ENCODE data around the gene SLC8A1.

The SLC8A1 gene

DNA sequence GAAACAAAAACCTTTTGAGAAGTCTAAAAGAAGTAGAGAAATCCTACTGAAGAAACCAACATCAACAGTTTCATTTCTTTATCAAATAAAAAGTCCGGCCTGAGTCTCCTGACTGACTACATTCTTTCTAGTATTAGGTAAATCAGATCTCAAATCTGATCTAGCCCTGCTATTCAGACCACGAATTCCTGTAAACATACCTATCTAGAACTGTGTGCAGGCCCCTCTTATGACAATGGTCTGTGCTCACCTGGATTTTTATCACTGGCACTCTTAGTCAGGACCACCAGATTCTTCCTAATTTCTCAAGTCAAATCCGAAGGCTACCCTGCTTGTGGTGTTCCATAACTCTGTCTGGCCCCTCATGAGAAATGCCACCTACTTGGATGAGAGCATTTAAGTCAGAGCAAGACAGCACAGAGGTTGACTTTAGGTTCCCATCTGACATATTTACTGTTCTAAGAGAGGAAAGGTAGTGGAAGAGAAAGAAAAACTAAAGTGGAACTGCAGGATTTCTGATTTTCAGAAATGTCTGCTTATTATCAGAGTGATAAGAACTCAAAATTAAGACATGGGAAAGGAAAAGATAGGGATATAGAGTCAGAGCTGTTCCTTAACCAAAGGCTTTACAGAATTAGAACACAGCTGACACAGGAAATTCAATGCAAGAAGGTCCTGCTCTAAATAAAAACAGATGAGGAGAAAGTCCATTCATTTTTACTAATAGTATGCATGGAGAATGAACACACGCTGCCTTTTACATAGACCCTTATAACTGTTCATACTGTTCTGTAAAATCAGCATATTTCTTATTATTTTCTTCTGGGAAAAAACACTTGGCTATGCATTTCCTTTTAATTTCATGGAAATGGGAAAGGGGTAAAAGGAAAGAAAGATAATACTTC lies 56.5 kb downstream of the SLC8A1 start:
- in situ Hi-C loops (cut with MboI; ENCODE audit: low sequenced_read_pairs), result no loop called here

DNA sequence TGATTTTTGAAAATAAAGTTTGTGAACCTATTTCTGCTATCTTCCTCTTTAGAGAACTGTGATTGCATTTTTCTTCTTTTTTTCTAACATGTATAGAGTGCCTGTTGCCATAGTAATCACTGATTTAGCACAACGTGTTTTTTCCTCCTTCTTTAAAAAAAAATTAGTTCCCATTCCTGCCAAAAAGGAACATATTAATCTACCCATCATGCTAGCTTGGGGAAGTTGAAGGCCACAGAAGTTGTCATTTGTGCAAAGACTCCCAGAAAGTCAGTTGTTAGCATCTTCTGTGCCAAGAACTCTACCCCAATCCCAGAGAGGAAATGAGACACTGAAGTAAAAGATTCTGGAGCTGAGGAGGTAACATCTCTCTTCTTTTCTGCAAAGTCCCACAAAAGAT lies 57.3 kb downstream of the SLC8A1 start:
- in situ Hi-C loops (cut with MboI; ENCODE audit: low sequenced_read_pairs), result no loop called here

DNA sequence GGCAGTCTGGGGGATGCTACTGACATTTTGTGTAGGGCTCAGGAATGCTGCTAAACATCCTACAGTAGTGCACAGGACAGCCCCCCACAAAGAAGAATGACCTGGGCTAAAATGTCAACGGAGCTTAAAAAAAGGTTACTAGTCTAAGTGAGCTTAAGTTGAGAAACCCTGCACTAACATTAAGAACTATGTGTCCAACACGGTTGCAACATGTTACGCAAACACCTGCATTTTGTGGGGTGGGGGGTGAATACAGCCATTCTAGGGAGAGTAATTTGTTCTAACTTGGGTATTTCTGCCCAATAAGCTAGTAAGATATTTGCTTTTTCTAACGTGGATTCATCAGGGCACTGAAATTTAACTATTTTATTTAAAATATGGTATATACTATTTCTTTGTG lies 57.9 kb downstream of the SLC8A1 start:
- in situ Hi-C loops (cut with MboI; ENCODE audit: low sequenced_read_pairs), result no loop called here

DNA sequence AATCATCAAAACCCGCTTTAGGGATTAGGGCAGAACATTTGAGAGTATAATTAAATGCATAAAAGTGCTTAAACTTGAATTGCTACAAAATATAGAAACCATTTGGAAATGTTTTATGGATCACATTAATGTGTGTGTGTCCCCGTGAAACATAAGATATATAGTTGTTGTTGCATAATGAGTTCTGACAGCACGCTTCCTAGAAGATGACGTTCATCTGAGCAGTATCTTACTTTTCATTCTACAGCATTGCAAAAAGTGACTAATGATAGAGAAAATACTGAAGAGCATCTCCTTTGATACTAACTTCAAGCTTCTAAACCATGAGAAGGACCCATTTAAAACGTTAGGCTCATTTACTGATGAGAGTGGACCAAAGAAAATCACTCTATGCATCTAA lies 63.7 kb downstream of the SLC8A1 start:
- in situ Hi-C loops (cut with MboI; ENCODE audit: low sequenced_read_pairs), result no loop called here

DNA sequence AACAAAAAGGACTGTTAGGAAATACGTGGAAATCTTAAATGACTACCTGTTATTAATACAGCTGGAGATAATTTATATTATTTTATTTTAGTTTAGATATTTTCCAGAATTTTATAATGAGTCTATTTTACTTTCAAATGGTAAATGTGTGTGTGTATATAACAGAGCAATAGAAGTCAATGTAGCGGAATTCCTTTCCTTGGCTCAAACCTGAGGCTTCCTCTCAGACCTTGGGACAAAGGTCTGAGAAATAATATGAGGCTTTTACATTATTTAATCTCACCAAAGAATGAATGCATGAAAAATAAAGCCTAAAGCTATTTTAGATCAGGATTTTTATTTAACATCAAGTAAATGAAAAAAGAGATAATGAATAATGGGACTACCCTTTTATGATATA lies 65.7 kb downstream of the SLC8A1 start:
- in situ Hi-C loops (cut with MboI; ENCODE audit: low sequenced_read_pairs), result no loop called here

DNA sequence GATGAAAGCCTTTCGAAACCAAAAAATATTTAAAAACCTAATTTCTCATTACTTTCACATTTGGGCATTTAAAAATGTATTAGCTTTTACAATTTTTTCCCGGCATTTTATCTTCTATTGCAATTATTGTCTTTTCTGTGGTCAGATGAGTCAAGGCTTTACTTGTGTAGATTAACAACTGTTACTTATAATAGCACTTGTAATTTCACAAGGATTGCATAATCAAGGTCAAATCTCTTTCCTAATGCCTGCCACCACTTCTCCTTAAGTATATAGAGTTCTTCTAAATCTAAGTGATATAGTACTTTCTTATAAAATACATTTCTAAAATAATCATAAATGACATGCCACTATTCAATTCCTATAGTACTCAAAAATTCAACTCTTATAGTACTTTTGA lies 67.2 kb downstream of the SLC8A1 start:
- in situ Hi-C loops (cut with MboI; ENCODE audit: low sequenced_read_pairs), result no loop called here

DNA sequence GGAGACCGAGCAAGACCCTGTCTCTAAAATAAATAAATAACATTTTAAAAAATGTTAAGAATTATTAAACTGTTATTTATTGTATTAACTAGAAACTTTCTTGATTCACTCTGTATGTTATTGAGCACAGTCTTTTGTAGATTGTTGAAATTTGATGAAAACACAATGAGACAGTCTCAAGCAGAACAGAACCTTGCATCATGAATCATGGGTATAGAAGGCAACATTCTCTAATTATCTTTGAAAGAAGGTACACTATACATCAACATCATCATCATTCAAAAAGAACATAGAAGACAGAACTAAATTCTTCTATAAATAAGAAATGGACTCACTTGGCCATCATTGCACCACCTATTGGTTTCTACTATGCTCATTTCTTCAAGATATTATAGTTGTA lies 67.7 kb downstream of the SLC8A1 start:
- in situ Hi-C loops (cut with MboI; ENCODE audit: low sequenced_read_pairs), result no loop called here

DNA sequence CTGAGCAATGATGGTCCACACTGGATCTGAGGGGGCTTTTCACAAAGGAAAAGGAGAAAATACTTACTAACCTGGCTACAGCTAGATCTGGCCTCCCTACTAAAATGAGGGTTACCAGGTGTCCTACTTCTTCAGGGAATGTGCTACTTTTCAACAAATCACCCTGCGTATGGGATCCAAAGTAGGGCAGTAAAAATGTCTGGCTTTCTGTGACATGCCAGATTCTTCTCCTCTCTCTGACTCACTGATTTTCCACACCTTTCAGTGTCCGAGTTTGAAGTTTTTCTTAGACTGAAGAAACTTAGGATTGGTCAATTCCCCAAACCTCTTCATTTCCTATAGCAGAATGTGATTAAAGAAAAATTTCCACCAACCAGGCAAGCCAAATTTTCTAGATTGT lies 71.2 kb downstream of the SLC8A1 start:
- in situ Hi-C loops (cut with MboI; ENCODE audit: low sequenced_read_pairs), result no loop called here

DNA sequence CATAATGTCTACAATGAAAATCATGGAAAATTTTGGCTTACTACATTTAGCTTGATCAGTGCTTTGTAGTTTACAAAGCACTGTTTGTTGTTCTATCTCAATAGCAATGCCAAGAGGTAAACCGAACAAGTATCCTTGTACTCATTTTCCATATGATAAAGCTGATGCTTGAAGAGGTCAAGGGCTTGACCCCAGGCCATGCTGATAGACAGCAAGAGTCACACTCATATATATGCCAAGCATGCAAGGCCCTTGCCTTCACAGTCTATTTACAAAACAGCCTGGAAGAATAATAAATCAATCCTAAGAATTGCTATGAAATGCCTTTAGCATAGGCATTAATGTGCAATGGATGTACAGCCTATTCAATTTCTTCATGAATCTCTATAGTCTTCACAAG lies 71.8 kb downstream of the SLC8A1 start:
- in situ Hi-C loops (cut with MboI; ENCODE audit: low sequenced_read_pairs), result no loop called here

DNA sequence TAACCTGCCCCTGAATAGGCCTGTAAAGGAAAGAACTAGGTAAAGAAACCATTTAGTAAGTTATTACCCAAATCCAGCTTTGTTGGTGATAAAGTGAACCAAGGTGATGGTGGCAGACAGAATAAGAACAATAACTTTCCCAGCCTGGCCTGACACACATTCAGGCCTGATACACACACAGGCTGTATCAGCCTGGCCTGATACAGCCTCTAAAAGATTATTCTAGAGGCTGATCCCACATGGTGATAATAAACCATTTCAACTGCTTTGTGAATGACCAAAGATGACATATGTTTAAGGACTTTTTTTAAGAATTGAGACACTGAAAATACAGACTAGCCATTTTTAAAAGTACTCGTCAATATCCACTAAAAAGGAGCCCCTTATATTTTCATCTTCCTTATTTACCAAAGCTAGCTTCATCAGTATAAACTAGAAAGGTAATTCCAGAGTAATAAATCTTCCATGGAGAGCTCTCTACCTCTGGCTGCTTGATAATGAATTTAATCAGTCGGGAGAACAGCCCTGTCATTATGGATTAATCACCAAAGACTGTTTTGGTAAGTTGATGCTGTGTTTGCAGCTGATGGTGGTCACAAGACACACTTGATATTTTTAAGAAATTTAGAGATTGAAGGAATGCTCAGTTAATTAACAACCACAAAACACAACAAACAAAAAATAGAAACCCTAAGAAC lies 77.2 kb downstream of the SLC8A1 start:
- in situ Hi-C loops (cut with MboI; ENCODE audit: low sequenced_read_pairs), result no loop called here

DNA sequence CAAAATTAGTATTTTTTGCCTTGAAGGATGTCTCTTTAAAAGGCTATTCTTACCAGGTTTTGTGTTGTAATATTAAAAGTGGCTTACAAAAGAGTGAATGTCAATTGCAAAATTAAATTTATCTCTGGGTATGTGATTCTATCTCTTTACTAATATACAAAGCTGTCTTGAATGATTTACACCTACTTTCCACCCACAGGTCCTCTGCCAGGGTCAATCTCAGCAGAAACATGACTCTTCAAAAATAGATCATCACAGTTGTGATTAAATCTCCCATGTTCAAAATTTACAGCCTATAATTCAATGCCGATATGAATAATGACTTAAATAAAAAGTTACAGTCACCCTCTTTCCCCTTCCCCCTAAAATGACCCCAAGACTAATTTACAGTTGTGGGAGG lies 78.8 kb downstream of the SLC8A1 start:
- in situ Hi-C loops (cut with MboI; ENCODE audit: low sequenced_read_pairs), result no loop called here

DNA sequence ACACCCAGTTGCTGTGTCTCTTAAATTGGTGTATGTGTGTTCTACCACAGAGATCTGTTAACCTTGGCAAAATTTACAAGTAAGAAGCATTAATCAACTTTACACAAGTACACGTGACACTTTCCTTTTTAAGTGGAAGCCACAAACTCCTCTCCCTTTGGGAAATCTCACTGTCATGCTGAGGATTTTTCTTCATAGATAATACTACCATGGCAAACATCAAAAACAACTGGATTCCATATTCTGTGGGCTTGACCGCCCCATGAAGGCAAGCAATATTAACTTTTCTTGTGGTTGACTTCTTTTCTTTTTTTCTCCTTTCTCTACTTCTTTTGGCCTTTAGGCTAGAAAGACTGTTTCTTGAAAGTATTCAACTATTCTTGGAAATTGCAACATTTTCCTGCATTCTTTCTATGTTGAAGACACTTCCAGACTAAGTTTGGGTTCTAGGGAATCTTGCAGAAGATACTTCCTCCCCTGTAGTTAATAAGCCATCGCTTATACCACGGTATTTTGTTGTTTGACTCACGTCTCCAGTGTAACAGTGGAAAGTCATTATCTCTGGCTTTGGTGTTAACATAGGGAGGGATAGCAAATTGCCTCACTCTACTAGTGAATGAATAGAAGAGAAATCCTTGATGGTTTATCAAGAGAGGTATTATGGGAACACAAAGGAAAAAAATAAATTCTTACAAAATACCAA lies 79.5 kb downstream of the SLC8A1 start:
- in situ Hi-C loops (cut with MboI; ENCODE audit: low sequenced_read_pairs), result no loop called here

DNA sequence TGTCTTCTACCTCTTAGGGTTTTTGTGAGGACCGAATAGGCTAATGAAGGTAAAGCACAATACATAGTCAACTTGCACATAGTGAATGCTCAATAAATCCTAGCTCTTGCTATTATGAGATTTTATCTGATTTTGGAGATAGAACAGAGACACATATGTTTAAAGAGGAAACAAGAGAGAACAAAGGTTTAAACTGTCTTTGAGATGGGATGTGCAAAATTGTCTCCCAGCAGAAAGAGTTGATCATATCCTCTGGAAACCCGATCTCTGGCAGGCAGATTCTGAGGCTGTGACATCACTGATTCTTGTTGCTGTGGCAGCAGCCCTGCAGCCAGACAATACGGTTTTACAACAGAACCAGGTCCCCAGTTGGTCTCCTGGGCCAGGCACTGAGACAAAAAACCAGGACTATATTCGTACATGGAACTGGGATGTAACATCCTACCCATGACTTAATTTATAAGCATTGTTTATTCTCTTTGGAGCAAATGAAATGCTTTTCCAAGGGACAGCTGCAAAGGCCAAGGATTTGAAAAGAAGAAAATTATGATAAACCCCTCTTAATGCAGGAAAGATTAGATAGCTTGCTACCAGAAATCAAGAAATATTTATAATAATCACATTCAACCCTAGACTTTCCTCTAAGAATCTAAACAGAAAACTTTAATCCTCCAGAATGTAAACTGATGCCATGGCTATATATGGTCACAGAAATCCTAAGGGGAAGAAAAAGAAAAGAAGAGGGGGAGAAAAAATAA lies 80.2 kb downstream of the SLC8A1 start:
- in situ Hi-C loops (cut with MboI; ENCODE audit: low sequenced_read_pairs), result no loop called here

DNA sequence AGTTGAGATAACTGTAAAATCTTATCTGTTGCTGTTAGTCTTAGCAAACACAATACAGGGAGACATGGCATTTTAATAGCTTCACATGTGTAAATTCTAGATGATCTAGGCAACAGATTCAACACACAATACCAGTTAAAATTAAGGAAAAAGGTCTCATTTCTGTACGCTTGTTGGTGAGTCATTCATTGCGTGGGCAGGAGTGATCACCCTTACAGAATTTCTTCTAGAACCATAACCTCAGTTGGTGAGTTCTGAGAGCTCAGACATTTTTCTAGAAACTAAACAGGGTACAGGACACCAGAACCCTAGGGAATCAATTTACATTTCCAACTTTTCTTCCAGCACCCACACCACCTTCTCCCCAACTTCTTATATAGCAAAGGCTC lies 81.9 kb downstream of the SLC8A1 start:
- in situ Hi-C loops (cut with MboI; ENCODE audit: low sequenced_read_pairs), result no loop called here

DNA sequence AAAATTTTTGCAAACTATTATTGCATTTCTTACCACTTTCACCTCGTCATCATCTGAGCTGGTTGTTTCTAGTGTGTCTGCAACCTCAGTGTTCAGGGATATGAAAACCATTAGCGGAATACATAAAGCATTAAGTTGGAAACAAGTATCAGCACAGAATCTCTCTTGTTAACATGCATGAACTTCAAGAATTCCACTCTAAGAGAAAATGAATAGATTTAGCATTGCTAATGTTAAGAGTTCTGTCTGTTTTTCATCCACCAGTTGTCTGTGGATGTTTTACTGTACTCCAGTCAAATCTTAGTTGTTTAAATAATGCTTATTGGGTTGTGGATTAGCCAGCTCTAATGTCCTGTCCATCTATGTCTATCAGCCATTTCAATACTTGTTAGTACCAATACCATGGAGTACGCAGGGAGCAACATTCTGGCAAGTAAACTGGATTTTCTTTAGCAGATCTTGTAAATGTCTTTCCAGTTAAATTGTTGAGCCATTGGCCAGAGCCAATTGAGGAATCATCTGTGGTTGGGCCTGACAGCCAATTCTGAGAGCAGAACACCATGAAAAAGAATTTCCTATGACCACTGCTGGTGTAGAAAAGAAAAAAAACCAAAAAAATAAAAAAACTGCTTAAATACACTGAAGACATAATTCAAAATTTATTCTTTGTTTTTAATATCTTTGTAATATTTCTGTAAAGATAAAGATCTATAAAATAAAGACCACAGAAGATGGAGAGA lies 82.5 kb downstream of the SLC8A1 start:
- in situ Hi-C loops (cut with MboI; ENCODE audit: low sequenced_read_pairs), result no loop called here

DNA sequence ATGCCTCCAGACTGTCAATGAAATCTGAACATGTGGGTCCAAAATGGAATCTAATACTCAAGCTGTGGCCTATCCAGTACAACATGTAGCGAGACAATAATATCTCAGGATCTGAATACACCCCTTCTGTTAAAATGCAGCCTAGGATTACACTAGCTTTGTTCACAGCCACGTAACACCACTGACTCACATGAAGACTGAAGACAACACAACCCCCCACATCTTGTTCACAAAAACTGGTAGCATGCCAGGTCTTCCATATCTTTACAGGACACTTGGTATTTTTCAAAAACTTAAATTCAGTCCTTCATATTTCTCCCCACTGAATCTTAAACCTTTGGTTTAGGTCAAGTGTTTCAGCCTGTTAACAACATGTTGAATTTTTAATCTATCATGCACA lies 84.2 kb downstream of the SLC8A1 start:
- in situ Hi-C loops (cut with MboI; ENCODE audit: low sequenced_read_pairs), result no loop called here

DNA sequence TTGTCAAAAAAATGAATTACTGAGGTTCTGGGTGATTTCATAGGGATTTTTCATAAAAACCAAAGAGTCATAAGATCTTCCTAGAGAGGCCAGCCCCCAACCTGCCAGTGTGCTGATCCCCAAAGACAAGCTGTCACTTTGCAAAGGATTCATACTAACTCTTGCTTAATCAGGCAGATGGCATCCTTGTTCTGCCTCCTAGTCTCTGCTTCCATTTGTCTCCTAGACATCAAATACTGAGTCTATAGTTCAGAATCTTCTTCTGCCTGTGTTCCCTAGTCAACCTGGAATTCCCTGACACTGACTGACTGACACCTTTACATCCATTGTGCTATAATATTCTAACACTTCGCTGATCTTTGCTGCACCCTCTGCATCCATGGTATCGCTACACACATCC lies 84.9 kb downstream of the SLC8A1 start:
- in situ Hi-C loops (cut with MboI; ENCODE audit: low sequenced_read_pairs), result no loop called here

DNA sequence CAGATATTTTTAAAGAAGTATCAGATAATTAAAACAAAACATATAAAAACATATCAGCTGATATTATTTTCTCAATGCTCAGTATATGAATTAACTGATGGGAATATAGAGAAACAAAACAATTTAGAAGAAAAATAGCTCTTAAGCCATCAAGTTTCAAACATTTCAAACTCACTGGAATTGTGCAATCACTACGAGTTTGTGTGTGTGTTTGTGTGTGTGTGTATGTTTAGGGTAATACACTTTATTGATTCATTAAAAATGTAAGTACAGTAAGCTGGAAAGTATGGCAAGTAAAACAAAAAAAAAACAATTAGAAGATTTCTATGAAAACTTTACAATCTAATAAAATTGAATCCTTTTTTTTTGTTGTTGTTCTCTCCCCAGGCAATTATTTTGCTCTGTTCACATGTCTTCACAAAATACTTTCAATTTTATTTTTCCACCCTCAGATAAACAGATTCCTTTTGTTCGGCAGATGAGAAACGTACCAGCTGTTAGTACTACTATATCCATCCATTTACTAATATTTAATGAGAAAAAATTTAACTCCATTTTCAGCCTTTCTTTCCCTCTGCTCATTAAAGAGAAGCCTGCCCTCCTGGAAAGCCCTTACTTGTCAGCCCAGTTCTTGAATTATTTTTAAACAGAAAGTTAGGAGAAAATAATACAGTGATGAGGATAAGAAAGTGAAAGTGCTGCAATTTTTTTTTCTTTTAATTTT lies 87.6 kb downstream of the SLC8A1 start:
- in situ Hi-C loops (cut with MboI; ENCODE audit: low sequenced_read_pairs), result no loop called here

DNA sequence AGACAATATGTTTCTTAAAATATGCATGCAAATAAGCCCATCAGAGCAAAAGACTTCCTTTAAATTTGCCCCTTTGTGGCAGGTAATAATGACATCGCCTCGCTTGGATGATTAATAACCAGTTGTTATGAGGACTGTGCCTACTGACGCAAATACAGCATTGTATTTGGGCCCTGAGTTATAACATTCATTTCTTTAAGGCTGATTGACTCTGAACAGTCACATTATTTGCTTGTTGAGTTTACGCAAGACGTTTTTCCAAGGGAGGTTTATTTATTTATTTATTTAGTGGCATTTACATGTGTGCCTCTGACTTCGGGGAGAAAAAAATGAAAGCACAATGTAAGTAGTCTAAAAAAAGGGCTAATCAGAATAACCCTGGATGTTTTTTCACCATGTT lies 88.3 kb downstream of the SLC8A1 start:
- in situ Hi-C loops (cut with MboI; ENCODE audit: low sequenced_read_pairs), result no loop called here

DNA sequence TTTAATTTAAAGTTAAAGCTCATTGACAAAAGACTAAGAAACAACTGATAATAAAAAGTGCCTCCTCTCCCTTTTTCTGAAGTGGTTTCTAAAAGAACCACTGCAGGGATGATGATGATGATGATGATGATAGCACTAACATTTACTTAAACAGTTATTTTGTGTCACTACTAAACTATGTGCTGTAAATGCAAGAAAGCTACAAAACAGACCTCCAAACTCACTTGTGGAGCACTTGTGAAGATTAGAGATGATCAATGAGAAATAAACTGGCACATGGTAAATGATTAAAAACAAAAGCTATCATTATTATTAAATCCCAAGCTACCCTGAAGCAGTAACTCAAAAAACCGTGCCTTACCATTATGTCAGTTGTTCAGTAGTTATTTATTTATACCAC lies 88.7 kb downstream of the SLC8A1 start:
- in situ Hi-C loops (cut with MboI; ENCODE audit: low sequenced_read_pairs), result no loop called here

All from hTERT RPE-1 (cell line).